IPS-20b (cell line): ENCODE results near the gene CYP4F2.
"Not testable (repeated sequence)": the region's sequence is repeated elsewhere in the genome, so short reads cannot be mapped to it uniquely, and the experiment has no call there.

Experiments used
- H3K27ac ChIP-seq: one replicate; pipeline ENCODE4 v1.5.1; 2013; ENCODE audit warnings: low read length
- H3K27me3 ChIP-seq: 2 replicates; pipeline ENCODE4 v1.6.1; 2013; ENCODE audit warnings: mild to moderate bottlenecking, low read length, inconsistent platforms; ENCODE audit not compliant: insufficient read depth
- H3K36me3 ChIP-seq: 2 replicates; pipeline ENCODE4 v1.6.1; 2013; ENCODE audit warnings: low read depth, mild to moderate bottlenecking, inconsistent platforms, low read length, moderate library complexity; ENCODE audit not compliant: insufficient read depth
- H3K4me1 ChIP-seq: 2 replicates; pipeline ENCODE4 v1.6.1; 2013; ENCODE audit warnings: mild to moderate bottlenecking, control low read depth, inconsistent platforms, low read length, moderate library complexity; ENCODE audit not compliant: insufficient read depth
- H3K4me3 ChIP-seq: 2 replicates; pipeline ENCODE4 v1.5.1; 2013; ENCODE audit warnings: mild to moderate bottlenecking, low read length, inconsistent platforms
- H3K9ac ChIP-seq: 2 replicates; pipeline ENCODE4 v1.6.1; 2013; ENCODE audit warnings: low read depth, mild to moderate bottlenecking, inconsistent platforms, low read length, moderate library complexity
- H3K9me3 ChIP-seq: 2 replicates; pipeline ENCODE4 v1.6.1; 2013; ENCODE audit warnings: mild to moderate bottlenecking, low read depth, low read length, inconsistent platforms; ENCODE audit not compliant: insufficient read depth

CYP4F2 gene

DNA sequence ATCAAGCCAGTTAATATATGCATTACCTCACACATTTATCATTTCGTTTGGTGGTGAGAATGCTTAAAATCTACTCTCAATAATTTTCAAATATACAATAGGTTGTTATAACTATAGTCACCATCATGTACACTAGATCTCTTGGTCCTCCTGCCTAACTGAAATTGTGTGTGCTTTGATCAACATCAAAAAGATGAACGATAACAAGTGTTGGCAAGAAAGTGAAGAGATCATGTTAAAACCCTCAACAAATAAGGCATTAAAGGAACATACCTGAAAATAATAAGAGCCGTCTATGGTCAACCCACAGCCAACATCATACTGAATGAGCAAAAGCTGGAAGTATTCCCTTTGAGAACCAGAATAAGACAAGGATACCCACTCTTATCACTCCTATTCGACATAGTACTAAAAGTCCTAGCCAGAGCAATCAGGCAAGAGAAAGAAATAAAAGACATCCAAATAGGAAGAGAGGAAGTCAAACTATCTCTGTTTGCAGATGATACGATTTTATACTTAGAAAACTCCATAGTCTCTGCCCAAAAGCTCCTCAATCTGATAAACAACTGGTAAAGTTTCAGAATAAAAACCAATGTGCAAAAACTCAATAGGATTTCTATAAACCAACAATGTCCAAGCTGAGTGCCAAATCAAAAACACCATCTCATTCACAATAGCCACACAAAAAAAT lies 54.5 kb downstream of the CYP4F2 start:
- Histone ChIP-seq H3K9me3 (peaks cover 83% of the 10 kb centered on the region), H3K27me3 (no peaks in the 10 kb centered on the region), H3K4me3 (no peak overlapping the region), H3K9ac (no peak overlapping the region), H3K27ac (no peak overlapping the region), H3K4me1 (no peaks in the 10 kb centered on the region), H3K36me3 (no peaks in the 10 kb centered on the region)

GRCh38 chr19:15841875-15842569 lies 55.9 kb downstream of the CYP4F2 start:
- Histone ChIP-seq H3K27me3 (no peaks in the 10 kb centered on the region), H3K9ac (no peak overlapping the region), H3K9me3 (peaks cover 81% of the 10 kb centered on the region), H3K27ac (no peak overlapping the region), H3K36me3 (no peaks in the 10 kb centered on the region), H3K4me3 (no peak overlapping the region), H3K4me1 (no peaks in the 10 kb centered on the region)

GRCh38 chr19:15840833-15841232 lies 57.0 kb downstream of the CYP4F2 start:
- Histone ChIP-seq H3K9me3 (peaks cover 81% of the 10 kb centered on the region), H3K27me3 (no peaks in the 10 kb centered on the region), H3K4me3 (no peak overlapping the region), H3K36me3 (no peaks in the 10 kb centered on the region), H3K4me1 (no peaks in the 10 kb centered on the region), H3K27ac (no peak overlapping the region), H3K9ac (no peak overlapping the region)

DNA sequence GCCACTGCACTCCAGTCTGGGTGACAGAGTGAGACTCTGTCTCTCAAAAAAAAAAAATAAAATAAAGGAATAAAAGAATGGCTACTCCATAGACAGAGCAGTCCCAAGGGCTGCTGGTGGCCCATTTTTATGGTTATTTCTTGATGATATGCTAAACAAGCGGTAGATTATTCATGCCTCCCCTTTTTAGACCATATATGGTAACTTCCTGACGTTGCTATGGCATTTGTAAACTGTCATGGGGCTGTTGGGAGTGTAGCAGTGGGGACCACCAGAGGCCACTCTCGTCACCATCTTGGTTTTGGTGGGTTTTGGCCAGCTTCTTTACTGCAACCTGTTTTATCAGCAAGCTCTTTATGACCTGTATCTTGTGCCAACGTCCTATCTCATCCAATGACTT lies 58.0 kb downstream of the CYP4F2 start:
- H3K36me3 ChIP-seq, H3K27me3 ChIP-seq, H3K9ac ChIP-seq, H3K4me1 ChIP-seq, H3K27ac ChIP-seq, H3K4me3 ChIP-seq: not testable (repeated sequence)
- H3K9me3 ChIP-seq: peaks cover 84% of the 10 kb centered on the region

DNA sequence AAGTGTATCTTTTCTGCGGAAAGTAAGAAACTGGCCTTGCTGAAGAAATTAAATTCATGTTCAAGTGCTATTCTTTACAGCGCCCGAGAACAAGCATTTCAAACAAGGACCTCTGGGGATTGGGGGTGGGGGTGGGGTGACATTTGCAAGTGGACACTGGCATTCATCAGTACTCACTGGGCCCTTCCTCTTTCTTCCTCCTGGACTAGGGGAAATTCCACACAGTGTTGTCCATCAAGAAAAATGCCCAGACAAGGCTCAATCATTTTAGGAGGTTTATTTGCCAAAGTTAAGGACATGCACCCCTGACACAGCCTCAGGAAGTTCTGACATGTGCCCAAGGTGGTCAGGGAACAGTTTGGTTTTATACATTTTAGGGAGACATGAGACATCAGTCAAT lies 59.5 kb downstream of the CYP4F2 start:
- no peaks in the 10 kb centered on the region for H3K27me3 ChIP-seq
- no peaks in the 10 kb centered on the region for H3K4me1 ChIP-seq
- H3K27ac ChIP-seq: no peak overlapping the region
- H3K9me3 ChIP-seq: peaks cover 88% of the 10 kb centered on the region
- H3K9ac ChIP-seq: no peak overlapping the region
- H3K36me3 ChIP-seq: no peaks in the 10 kb centered on the region
- H3K4me3 ChIP-seq: no peak overlapping the region

- H3K27ac ChIP-seq: no peak overlapping the region
- no peak overlapping the region for H3K9ac ChIP-seq
- H3K4me3 ChIP-seq: no peak overlapping the region
- no peaks in the 10 kb centered on the region for H3K27me3 ChIP-seq
- no peaks in the 10 kb centered on the region for H3K36me3 ChIP-seq
- H3K9me3 ChIP-seq: peaks cover 88% of the 10 kb centered on the region
- no peaks in the 10 kb centered on the region for H3K4me1 ChIP-seq
Observed at GRCh38 chr19:15837221-15837731, 60.6 kb downstream of the CYP4F2 start.

GRCh38 chr19:15836330-15837220 lies 61.3 kb downstream of the CYP4F2 start:
- H3K4me1 ChIP-seq: no peaks in the 10 kb centered on the region
- no peaks in the 10 kb centered on the region for H3K27me3 ChIP-seq
- no peak overlapping the region for H3K27ac ChIP-seq
- H3K9ac ChIP-seq: no peak overlapping the region
- no peak overlapping the region for H3K4me3 ChIP-seq
- H3K36me3 ChIP-seq: no peaks in the 10 kb centered on the region
- peaks cover 88% of the 10 kb centered on the region for H3K9me3 ChIP-seq

DNA sequence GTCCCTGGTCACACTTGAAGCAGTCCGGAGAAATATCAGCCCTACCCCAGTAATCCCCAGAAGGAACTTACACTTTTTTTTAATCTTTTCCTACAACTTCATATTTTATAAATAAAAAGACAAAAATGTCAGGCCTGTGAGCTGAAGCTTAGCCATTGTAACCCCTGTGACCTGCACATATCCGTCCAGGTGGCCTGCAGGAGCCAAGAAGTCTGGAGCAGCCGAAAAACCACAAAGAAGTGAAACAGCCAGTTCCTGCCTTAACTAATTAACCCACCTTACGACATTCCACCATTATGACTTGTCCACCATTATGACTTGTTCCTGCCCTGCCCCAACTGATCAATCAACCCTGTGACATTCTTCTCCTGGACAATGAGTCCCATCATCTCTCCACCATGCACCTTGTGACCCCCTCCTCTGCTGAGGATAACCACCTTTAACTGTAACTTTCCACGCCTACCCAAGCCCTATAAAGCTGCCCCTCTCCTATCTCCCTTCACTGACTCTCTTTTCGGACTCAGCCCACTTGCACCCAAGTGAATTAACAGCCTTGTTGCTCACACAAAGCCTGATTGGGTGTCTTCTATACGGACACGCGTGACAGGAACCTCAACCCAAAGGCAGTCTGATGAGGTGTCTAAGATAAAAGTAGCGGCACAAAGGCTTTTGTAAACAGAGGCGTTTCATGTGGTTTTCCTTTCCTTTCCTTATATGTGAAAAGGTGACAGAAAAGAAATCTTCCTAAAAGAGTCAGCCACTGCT lies 62.1 kb downstream of the CYP4F2 start:
- not testable (repeated sequence) for H3K36me3 ChIP-seq, H3K27me3 ChIP-seq, H3K4me1 ChIP-seq, H3K27ac ChIP-seq, H3K9ac ChIP-seq, H3K4me3 ChIP-seq
- peaks cover 90% of the 10 kb centered on the region for H3K9me3 ChIP-seq

DNA sequence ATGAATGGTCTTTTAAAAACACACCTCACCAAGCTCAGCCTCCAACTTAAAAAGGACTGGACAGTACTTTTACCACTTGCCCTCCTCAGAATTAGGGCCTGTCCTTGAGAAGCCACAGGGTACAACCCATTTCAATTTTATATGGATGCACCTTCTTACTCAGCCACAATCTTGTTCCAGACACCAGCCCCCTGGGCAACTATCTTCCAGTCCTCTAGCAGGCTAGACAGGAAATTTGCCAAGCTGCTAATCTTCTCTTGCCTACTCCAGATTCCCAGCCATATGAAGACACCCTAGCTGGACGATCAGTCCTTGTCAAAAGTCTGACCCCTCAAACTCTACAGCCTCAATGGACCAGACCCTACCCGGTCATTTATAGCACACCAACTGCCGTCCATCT lies 63.6 kb downstream of the CYP4F2 start:
- not testable (repeated sequence) for H3K4me1 ChIP-seq, H3K27ac ChIP-seq, H3K4me3 ChIP-seq, H3K27me3 ChIP-seq, H3K9ac ChIP-seq, H3K36me3 ChIP-seq
- H3K9me3 ChIP-seq: peaks cover 94% of the 10 kb centered on the region

GRCh38 chr19:15831626-15832025 lies 66.2 kb downstream of the CYP4F2 start:
- Histone ChIP-seq H3K27me3 (no peaks in the 10 kb centered on the region), H3K9ac (no peak overlapping the region), H3K27ac (no peak overlapping the region), H3K9me3 (peaks cover 94% of the 10 kb centered on the region), H3K36me3 (no peaks in the 10 kb centered on the region), H3K4me1 (no peaks in the 10 kb centered on the region), H3K4me3 (no peak overlapping the region)

DNA sequence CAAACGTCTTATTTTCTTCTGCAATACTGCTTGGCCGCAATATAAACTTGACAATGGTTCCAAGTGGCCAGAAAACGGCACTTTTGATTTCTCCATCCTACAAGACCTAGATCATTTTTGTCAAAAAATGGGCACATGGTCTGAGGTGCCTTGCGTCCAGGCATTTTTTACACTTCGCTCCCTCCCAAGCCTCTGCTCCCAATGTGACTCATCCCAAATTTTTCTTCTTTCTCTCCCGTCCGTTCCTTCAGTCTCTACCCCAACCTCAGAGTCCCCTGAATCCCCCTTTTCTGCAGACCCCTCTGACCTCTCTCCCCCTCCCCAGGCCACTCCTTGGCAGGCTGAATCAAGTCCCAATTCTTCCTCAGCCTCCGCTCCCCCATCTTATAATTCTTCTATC lies 68.1 kb downstream of the CYP4F2 start:
- no peaks in the 10 kb centered on the region for H3K27me3 ChIP-seq
- peaks cover 92% of the 10 kb centered on the region for H3K9me3 ChIP-seq
- no peaks in the 10 kb centered on the region for H3K36me3 ChIP-seq
- H3K4me3 ChIP-seq: no peak overlapping the region
- H3K4me1 ChIP-seq: no peaks in the 10 kb centered on the region
- H3K9ac ChIP-seq: no peak overlapping the region
- no peak overlapping the region for H3K27ac ChIP-seq
